Panc1 (cell line): ENCODE measurements around the gene GPR45. TPM values are rescaled to one million over a fixed set of nuclear protein-coding genes. Genes with fewer than 3 reads are reported as not detected.

ENCODE experiments used
- total RNA-seq: library from RNA; stranded (reverse); gene quantifications from one replicate; pipeline ENCODE4 v1.2.1, GENCODE V29; 2021; ENCODE audit not compliant: unreplicated experiment

GPR45 gene
- total RNA-seq, 1 experiment from 2014 or later = not detected

Other genes starting within 250 kb of the GPR45 start
- 27.4 TPM for gene MRPS9, start 203.7 kb upstream of the GPR45 start, total RNA-seq
- 32.7 TPM for gene TGFBRAP1, start 88.0 kb downstream of the GPR45 start, total RNA-seq
- 20.0 TPM for gene C2orf49, start 95.8 kb downstream of the GPR45 start, total RNA-seq
- 378 TPM for gene FHL2, start 157.3 kb downstream of the GPR45 start, total RNA-seq